Fibroblast of skin of right quadriceps (primary cell): Measurements from ENCODE around the gene UBE2QL1.

ENCODE experiments used
- DNase-seq: peaks from one replicate; pipeline ENCODE4 v3.0.0-alpha.2; 2013

The UBE2QL1 gene

DNA sequence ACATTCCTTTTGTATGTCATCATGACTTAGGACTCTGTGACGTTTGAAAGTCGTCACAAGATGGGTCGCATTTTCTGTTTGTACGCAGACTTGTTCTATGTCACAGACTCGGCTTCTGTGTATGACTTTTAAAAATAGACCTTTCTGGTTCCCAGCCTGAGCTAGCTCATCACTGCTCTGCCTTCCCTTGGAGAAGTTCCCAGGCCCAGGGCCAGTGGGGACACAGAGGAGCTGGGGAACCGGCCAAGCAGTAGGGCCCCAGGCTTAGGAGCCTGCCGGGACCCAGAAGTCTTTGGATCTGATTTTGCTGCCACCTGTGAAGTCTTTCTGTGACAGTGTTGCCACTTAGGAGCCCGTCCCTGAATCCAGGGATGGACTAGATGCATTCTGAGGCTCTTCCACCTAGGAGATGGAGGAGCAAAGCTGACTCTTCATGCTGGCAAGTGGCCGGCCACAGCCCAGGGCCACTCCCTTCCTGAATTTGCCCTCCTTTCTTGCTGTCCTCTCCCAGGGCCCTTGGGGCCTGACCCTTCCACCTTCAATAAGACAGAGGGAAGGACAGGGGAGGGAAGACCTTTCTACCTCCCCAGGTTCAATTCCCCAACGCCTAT lies 18.1 kb upstream of the UBE2QL1 start:
- DNase-seq: no peak

DNA sequence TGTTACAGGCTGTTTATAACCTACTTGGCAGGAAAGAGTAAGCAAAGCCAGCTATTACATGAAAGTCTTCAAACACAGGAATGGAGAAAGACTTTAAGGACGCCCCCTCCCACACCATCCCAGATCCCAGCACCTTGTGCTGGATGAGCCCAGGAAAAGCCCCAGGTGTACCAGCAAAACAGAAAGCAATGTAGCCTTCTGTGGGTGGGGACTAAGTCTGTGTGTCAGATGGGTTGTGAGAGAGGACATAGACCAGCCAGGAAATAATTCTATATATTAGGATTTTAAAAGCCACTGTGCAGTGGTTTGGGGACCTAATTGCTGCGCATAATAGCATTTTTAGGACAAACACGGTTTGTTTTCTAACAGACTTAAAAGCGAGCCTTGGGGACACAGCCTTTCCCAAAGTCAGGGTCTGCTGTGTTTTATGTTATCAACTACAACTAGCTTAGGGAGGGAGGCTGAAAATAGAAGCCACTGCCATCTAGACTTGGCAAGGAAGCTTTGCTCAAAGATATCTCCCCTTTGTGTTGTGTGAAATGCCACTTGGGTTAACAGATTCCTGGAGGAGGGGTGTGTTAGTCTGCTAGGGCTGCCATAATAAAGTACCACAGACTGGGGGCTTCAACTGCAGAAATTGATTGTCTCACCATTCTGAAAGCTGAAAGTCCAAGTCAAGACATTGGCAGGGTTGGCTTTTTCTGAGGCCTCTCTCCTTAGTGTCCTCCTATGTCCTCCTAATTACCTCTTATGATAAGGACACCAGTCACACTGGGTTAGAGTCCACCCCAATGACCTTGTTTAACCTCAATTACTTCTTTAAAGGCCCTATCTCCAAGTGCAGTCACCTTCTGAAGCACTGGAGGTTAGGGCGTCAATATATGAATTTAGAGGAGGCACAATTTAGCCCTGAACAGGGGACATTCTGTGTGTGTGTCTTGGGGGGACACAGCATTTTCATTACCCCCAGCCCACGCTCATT lies 17.2 kb upstream of the UBE2QL1 start:
- DNase-seq: no peak

DNA sequence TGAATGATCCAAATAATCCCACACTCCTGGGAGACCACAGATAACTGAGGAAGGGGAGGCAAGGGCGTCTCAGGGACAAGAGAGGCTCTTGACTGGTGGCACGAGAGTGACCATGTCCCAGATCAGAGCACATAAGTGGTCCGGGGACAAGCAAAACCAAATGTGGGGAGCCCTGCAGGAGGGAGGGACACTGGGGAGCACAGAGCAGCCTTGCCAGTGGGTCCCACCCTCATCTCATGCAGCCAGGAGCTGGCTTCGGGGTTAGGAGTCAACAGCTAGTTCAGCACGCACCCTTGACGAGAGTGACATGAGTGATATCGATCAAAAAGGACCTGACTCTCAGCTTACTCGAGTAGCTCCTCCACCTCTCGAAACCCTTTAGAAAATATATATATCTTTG lies 16.5 kb upstream of the UBE2QL1 start:
- no peak for DNase-seq

- no peak for DNase-seq
These were observed 13.9 kb upstream of the UBE2QL1 start for GRCh38 chr5:6434731-6435130.

DNA sequence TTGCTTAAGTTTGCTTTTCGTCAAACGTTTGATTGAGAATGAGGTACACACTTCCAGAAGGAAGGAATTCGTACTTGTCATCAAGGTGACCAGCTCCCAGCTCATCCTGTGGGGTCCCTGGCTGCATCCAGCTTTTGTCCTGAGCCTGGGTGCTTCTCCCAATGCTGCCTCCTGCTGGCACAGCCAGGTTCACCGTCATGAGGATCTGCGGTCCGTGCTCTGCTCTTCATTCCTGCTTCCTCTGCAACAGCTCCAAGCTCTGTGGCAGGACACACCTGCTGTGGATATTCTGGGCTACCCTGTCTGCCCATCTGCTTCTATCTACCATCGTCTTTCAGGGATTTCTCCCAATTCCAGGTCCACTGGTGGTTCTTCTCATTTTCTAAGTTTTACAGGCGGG lies 13.3 kb upstream of the UBE2QL1 start:
- no peak for DNase-seq

GRCh38 chr5:6436715-6437331 lies 11.8 kb upstream of the UBE2QL1 start:
- DNase-seq: peak; percentile 62

GRCh38 chr5:6439588-6440550 lies 8.8 kb upstream of the UBE2QL1 start:
- DNase-seq: peak; percentile 33

DNA sequence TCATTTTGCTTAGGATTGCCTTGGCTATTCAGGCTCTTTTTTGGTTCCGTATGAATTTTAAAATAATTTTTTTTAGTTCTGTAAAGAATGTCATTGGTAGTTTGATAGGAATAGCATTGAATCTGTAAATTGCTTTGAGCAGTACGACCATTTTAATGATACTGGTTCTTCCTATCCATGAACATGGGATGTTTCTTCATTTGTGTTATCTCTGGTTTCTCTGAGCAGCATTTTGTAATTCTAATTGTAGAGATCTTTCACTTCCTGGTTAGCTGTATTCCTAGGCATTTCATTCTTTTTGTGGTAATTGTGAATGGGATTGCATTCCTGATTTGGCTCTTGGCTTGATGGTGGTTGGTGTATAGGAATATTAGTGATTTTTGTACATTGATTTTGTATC lies 6.3 kb upstream of the UBE2QL1 start:
- DNase-seq: no peak

- no peak for DNase-seq
These were observed 5.3 kb upstream of the UBE2QL1 start for GRCh38 chr5:6443326-6443725.

DNA sequence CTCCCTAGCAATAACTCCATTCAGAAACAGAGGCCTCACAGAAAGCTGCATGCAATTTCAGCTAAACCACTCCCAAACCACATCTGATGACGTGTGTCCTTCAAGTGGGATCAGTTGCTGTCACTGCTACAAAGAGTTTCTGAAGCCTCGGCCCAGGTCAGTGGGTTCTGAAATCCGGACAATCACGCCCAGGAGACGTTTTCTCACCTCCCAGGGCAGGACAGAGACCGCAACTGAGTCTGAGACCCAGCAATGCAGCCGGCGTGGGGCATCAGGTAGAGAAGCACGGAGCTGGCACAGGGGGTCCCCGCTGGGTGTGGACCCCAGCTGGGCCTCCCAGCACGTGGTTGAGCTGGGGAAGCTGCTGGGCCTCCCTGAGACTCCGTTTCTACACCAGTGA lies 2.6 kb upstream of the UBE2QL1 start:
- DNase-seq: no peak

GRCh38 chr5:6446626-6447309 lies 1.9 kb upstream of the UBE2QL1 start:
- no peak for DNase-seq

- no peak for DNase-seq
These were observed 1.1 kb upstream of the UBE2QL1 start for GRCh38 chr5:6447384-6448140.

DNA sequence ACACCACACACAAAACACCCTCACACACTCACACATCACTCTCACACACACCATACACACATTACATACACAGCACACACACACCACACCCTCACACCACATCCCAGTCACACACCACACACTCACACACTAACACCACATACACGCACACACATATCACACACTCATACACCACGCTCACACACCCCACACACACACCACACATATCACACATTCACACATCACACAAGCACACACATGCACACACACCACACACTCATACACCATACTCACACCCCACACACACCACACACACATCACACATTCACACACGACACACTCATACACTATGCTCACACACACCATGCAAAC lies 543 bp upstream of the UBE2QL1 start:
- no peak for DNase-seq

DNA sequence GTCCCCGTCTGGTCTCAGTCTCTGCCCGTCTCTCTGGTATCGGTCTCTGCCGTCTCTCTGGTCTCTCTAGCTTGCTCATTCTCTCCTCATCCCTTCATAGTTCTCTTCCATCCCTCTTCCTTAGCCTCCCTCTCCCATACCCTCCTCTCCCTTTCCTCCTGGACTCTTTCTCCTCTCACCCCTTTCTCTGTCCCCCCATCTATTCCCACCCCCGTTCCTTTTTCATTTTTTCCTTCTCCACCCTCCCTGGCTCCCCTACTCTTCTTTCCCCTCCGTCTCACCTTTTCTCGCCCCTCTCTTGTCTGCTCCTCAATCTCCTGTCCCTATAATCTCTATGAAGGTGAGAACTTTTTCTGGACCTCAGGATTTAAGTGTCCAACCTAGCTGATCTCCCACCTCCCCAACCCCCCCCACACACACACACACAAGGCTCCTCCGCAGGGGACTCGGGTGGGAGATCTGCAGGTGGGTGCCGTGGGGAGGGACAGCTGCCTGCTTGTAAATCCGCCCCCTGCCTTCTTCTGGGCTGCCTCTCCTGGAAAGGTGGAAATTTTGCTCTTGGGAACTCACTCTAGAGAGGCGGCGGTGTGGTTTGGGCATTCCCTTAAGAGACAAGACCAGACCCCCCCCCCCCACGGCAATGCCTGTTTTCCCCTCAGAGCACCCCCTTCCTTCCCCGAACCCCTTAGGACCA lies 953 bp downstream of the UBE2QL1 start:
- DNase-seq: no peak

DNA sequence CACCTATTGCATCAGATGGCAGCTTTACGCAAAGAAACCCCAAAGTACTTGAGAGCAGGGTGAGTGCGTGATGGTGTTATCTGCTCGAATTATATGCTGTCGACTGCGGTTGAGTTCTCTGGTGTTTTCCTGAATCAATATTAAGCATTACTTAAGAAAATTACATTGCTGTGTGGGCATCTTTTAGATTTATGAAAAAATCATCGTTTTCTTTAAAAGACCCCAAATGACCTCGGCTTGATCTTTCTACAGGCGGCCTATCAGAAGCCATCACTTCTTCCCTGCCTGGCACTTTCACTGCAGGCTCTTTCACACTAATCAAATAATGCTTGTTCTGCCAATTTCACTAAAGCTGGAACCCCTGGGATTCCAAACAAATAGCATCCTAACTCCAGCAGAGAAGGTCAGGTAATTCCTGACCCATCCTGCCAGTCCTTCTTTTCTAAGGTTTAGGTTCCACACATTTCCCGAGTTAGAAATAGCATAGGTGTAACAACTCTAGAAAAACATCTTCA lies 1.7 kb downstream of the UBE2QL1 start:
- no peak for DNase-seq

- DNase-seq: no peak
These were observed 4.2 kb downstream of the UBE2QL1 start for GRCh38 chr5:6452622-6453504.

DNA sequence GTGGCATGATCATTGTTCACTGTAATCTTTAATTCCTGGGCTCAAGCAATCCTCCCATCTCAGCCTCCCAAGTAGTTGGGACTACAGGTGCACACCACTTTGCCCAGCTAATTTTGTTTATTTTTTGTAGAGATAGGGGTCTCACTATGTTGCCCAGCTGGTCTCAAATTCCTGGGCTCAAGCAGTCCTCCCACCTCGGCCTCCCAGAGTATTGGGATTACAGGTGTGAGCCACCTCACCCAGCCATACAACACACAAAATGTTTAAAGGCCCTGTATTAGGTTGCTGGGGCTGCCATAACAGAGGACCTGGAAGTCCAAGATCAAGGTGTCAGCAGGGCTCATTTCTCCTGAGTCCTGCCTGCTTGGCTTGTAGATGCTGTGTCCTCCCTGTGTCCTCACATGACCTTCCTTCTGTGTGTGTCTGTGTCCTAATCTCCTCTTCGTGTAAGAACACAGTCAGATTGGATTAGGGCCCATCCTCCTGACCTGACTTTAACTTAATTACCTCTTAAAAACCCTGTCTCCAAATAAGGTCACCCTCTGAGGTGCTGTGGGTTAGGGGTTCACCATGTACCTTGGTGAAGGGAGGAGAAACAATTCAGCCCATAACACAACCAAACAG lies 5.4 kb downstream of the UBE2QL1 start:
- DNase-seq: no peak

DNA sequence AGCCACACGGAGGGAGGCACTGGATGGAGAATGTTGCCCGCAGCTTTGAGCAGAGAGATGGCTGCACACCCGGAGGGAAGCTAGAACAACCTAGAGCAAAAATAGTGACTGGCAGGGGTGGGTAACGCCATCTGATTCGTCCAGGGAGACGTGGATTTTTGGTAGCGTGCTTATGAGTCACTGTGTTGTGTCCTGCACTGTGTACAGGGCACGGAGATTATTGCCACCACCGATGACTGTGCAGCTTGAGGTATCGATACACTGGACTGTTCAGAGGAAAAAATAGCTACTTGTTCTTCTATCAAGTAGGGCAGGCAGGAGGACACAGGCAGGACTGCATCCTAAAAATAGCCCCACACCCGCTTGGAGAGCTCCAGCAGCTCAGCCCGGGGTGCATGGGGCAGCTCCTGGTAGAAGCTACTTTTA lies 6.0 kb downstream of the UBE2QL1 start:
- no peak for DNase-seq
